IPS-NIHi7 (cell line): ENCODE results near the gene ANKRD10.
"Not testable (repeated sequence)": the region's sequence is repeated elsewhere in the genome, so short reads cannot be mapped to it uniquely, and the experiment has no call there.

Source experiments
- DNase-seq: peaks from one replicate; pipeline ENCODE4 v3.0.0; 2012; ENCODE audit warnings: mixed read lengths; ENCODE audit errors: extremely low spot score

Gene ANKRD10

GRCh38 chr13:110867380-110867779 is 47.5 kb downstream of the ANKRD10 start:
- no peak for DNase-seq

- DNase-seq, result no peak
Measured at GRCh38 chr13:110866491-110867170, 48.2 kb downstream of the ANKRD10 start.

- no peak for DNase-seq
Measured at GRCh38 chr13:110863685-110864084, 51.2 kb downstream of the ANKRD10 start.

- no peak for DNase-seq
Measured at GRCh38 chr13:110860983-110861382, 53.9 kb downstream of the ANKRD10 start.

- no peak for DNase-seq
Measured at GRCh38 chr13:110856942-110857835, 57.7 kb downstream of the ANKRD10 start.

GRCh38 chr13:110855363-110855762 is 59.5 kb downstream of the ANKRD10 start:
- DNase-seq, result no peak

GRCh38 chr13:110854866-110855265 is 60.0 kb downstream of the ANKRD10 start:
- no peak for DNase-seq

GRCh38 chr13:110853235-110853721 is 61.6 kb downstream of the ANKRD10 start:
- DNase-seq, result peak; percentile 22

GRCh38 chr13:110850840-110851239 is 64.0 kb downstream of the ANKRD10 start:
- DNase-seq, result no peak

- DNase-seq, result no peak
Measured at GRCh38 chr13:110850006-110850405, 64.9 kb downstream of the ANKRD10 start.

- no peak for DNase-seq
Measured at GRCh38 chr13:110845520-110845919, 69.3 kb downstream of the ANKRD10 start.

GRCh38 chr13:110841846-110842245 is 73.0 kb downstream of the ANKRD10 start:
- DNase-seq, result no peak

- DNase-seq, result no peak
Measured at GRCh38 chr13:110841406-110841805, 73.5 kb downstream of the ANKRD10 start.

GRCh38 chr13:110838867-110839538 is 75.9 kb downstream of the ANKRD10 start:
- DNase-seq, result no peak

- no peak for DNase-seq
Measured at GRCh38 chr13:110838116-110838515, 76.8 kb downstream of the ANKRD10 start.

GRCh38 chr13:110837397-110838061 is 77.3 kb downstream of the ANKRD10 start:
- DNase-seq, result not testable (repeated sequence)

GRCh38 chr13:110836605-110836903 is 78.3 kb downstream of the ANKRD10 start:
- DNase-seq, result no peak

- no peak for DNase-seq
Measured at GRCh38 chr13:110835721-110836604, 78.9 kb downstream of the ANKRD10 start.

GRCh38 chr13:110834572-110834971 is 80.3 kb downstream of the ANKRD10 start:
- DNase-seq, result no peak

GRCh38 chr13:110832531-110832930 is 82.3 kb downstream of the ANKRD10 start:
- DNase-seq, result no peak

- DNase-seq, result no peak
Measured at GRCh38 chr13:110832205-110832479, 82.7 kb downstream of the ANKRD10 start.
